GM23338 (cell line): Measurements from ENCODE around the gene UBL5. TPM values are rescaled to one million over a fixed set of nuclear protein-coding genes. Genes with fewer than 3 reads are reported as not detected.
A peak's percentile ranks its signal among the peaks of the same experiment; 100 is the strongest.

Experiments
- ATAC-seq: fragments of 200-7000 bp; cut with Tn5 transposase; 3 replicates; pipeline ENCODE4 v1.9.1; 2020
- DNase-seq: peaks from one replicate; pipeline ENCODE4 v3.0.0-alpha.2; 2015; ENCODE audit warnings: low spot score
- H2AFZ ChIP-seq: fragments of 200-600 bp; sonication (generic); 2 replicates; pipeline ENCODE4 v1.8.0; 2016; ENCODE audit warnings: antibody characterized with exemption, mild to moderate bottlenecking, moderate library complexity
- H3F3A ChIP-seq: fragments of 200-600 bp; sonication (generic); replicated peaks from 2 replicates; pipeline ENCODE4 v1.8.0; 2017; ENCODE audit warnings: antibody characterized with exemption, mixed run types, low read depth
- H3K27ac ChIP-seq: fragments of 200-600 bp; sonication (generic); 2 replicates; pipeline ENCODE4 v1.6.1; 2016; ENCODE audit warnings: low read depth
- H3K27me3 ChIP-seq: fragments of 200-600 bp; sonication (generic); 2 replicates; pipeline ENCODE4 v1.8.0; 2016; ENCODE audit warnings: mild to moderate bottlenecking, mixed run types, moderate library complexity; ENCODE audit not compliant: insufficient read depth
- H3K36me3 ChIP-seq: fragments of 200-600 bp; sonication (generic); 2 replicates; pipeline ENCODE4 v1.8.0; 2016; ENCODE audit warnings: mild to moderate bottlenecking; ENCODE audit not compliant: insufficient read depth
- H3K4me1 ChIP-seq: fragments of 200-600 bp; sonication (generic); 2 replicates; pipeline ENCODE4 v1.8.0; 2016; ENCODE audit warnings: mild to moderate bottlenecking, moderate library complexity; ENCODE audit not compliant: insufficient read depth
- H3K4me2 ChIP-seq: fragments of 200-600 bp; sonication (generic); 2 replicates; pipeline ENCODE4 v1.7.1; 2017; ENCODE audit warnings: mixed run types
- H3K4me3 ChIP-seq: fragments of 200-600 bp; sonication (generic); 2 replicates; pipeline ENCODE4 v1.6.1; 2016; ENCODE audit warnings: mixed run types
- H3K79me2 ChIP-seq: fragments of 200-600 bp; sonication (generic); replicated peaks from 2 replicates; pipeline ENCODE4 v1.8.0; 2017; ENCODE audit warnings: mild to moderate bottlenecking; ENCODE audit not compliant: insufficient read depth
- H3K9me2 ChIP-seq: fragments of 200-600 bp; sonication (generic); 2 replicates; pipeline ENCODE4 v1.8.0; 2017; ENCODE audit not compliant: insufficient read depth
- H4K20me1 ChIP-seq: fragments of 200-600 bp; sonication (generic); replicated peaks from 2 replicates; pipeline ENCODE4 v1.8.0; 2017; ENCODE audit warnings: mild to moderate bottlenecking; ENCODE audit not compliant: insufficient read depth
- H3K27ac Mint-ChIP-seq: 2 replicates; pipeline ENCODE4 v1.8.0; 2020; ENCODE audit warnings: inconsistent platforms, mild to moderate bottlenecking, moderate library complexity, mixed read lengths
- H3K27me3 Mint-ChIP-seq: 3 replicates; pipeline ENCODE4 v1.8.0; 2022; ENCODE audit warnings: low read depth, mild to moderate bottlenecking, moderate library complexity, mixed read lengths, inconsistent platforms; ENCODE audit not compliant: insufficient read depth, poor library complexity
- H3K36me3 Mint-ChIP-seq: 3 replicates; pipeline ENCODE4 v1.8.0; 2021; ENCODE audit warnings: low read depth, mild to moderate bottlenecking, inconsistent platforms, moderate library complexity, mixed read lengths
- H3K4me1 Mint-ChIP-seq: 3 replicates; pipeline ENCODE4 v1.8.0; 2020; ENCODE audit warnings: mild to moderate bottlenecking, inconsistent platforms, mixed read lengths
- H3K4me3 Mint-ChIP-seq: 3 replicates; pipeline ENCODE4 v1.8.0; 2021; ENCODE audit warnings: moderate library complexity, mild to moderate bottlenecking, inconsistent platforms, mixed read lengths
- H3K9me3 Mint-ChIP-seq: 3 replicates; pipeline ENCODE4 v1.8.0; 2020; ENCODE audit warnings: moderate library complexity, mild to moderate bottlenecking, inconsistent platforms, mixed read lengths
- CREB1 ChIP-seq: fragments of 250-450 bp; sonication (Bioruptor Pico); IDR thresholded peaks from 2 replicates; pipeline ENCODE4 v1.5.0; 2020; ENCODE audit warnings: low read depth, mild to moderate bottlenecking, moderate library complexity
- CTCF ChIP-seq, 2 experiments: fragments of 200-600 bp in 1 of 2; sonication (generic) in 1 of 2; conservative IDR thresholded peaks; 2 replicates each; pipeline versions ENCODE4 v1.5.1 to v1.6.1; 2016 to 2017; ENCODE audit warnings: antibody characterized with exemption in 2 of 2, low read depth in 2 of 2, mild to moderate bottlenecking in 2 of 2, moderate library complexity in 1 of 2
- EZH2 ChIP-seq: fragments of 200-600 bp; sonication (generic); IDR thresholded peaks from one replicate; pipeline ENCODE4 v1.8.0; 2017; ENCODE audit warnings: antibody characterized with exemption, mild to moderate bottlenecking, low read depth; ENCODE audit not compliant: unreplicated experiment
- EZH2phosphoT487 ChIP-seq: fragments of 200-600 bp; sonication (generic); IDR thresholded peaks from one replicate; pipeline ENCODE4 v1.8.1; 2018; ENCODE audit warnings: antibody characterized with exemption; ENCODE audit not compliant: unreplicated experiment
- JUNB ChIP-seq: IDR thresholded peaks from one replicate; pipeline ENCODE4 v1.6.1; 2016; ENCODE audit warnings: antibody characterized with exemption; ENCODE audit not compliant: unreplicated experiment
- NANOG ChIP-seq: IDR thresholded peaks from 2 replicates; pipeline ENCODE4 v1.6.1; 2016; ENCODE audit warnings: antibody characterized with exemption, borderline replicate concordance
- POLR2AphosphoS5 ChIP-seq: IDR thresholded peaks from 2 replicates; pipeline ENCODE4 v1.6.1; 2016; ENCODE audit warnings: antibody characterized with exemption, low read depth
- REST ChIP-seq: IDR thresholded peaks from one replicate; pipeline ENCODE4 v1.6.1; 2018; ENCODE audit warnings: antibody characterized with exemption; ENCODE audit not compliant: unreplicated experiment
- STAT1 ChIP-seq: IDR thresholded peaks from one replicate; pipeline ENCODE4 v1.6.1; 2016; ENCODE audit warnings: antibody characterized with exemption; ENCODE audit not compliant: unreplicated experiment
- ZNF114 ChIP-seq: fragments of 250-450 bp; sonication (Bioruptor Pico); IDR thresholded peaks from 2 replicates; pipeline ENCODE4 v1.5.0; 2020; ENCODE audit warnings: mild to moderate bottlenecking, moderate library complexity
- long read RNA-seq: library from polyadenylated mRNA; unstranded; transcript quantifications from one replicate; pipeline ENCODE4 v2.0.0, GENCODE V29; 2020; ENCODE audit not compliant: unreplicated experiment
- polyA plus RNA-seq: library from polyadenylated mRNA; unstranded; fragments of >200 nt; fragmentation: Nextera tagmentation; extraction: Ambion mirVana; gene quantifications from 2 replicates; pipeline ENCODE4 v1.2.1, GENCODE V29; 2016
- total RNA-seq: library from RNA; depleted of rRNA; stranded (reverse); fragments of >200 nt; shearing (Covaris generic); gene quantifications from 2 replicates; pipeline ENCODE4 v1.2.3, GENCODE V29; 2014; rRNA removed
- TF ChIP-seq, protein P1 (sequence below): fragments of 250-450 bp; sonication (Bioruptor Pico); IDR thresholded peaks from 2 replicates; pipeline ENCODE4 v1.5.0; 2020; ENCODE audit warnings: mild to moderate bottlenecking, moderate library complexity
- TF ChIP-seq, protein P2 (sequence below): IDR thresholded peaks from 2 replicates; pipeline ENCODE4 v1.6.1; 2016; ENCODE audit warnings: antibody characterized with exemption

UBL5 gene
- total RNA-seq (304 and 484 TPM in 2 replicates), polyA plus RNA-seq (1,371 and 1,518 TPM in 2 replicates)
- long read RNA-seq, transcript UBL5-202 (5 exons, 432 nt) = major isoform, 163 of 204 reads
- long read RNA-seq, transcript UBL5-201 (5 exons, 513 nt) = minor isoform, 27 of 204 reads
- long read RNA-seq, partial matches to known transcripts = 2 of 204 reads
- long read RNA-seq, other reads (novel, unspliced or antisense) = 10 of 204 reads

- peaks cover 53% of the 10 kb centered on the region for H3K79me2 ChIP-seq
- peak within 1 kb of the TSS; percentile 83; the same call in 1 of the 2 replicates for H2AFZ ChIP-seq
- no peaks in the 10 kb centered on the region for H3K9me2 ChIP-seq
- no peaks in the 10 kb centered on the region for H3K27me3 ChIP-seq
- H3K27me3 Mint-ChIP-seq = peaks cover 5% of the 10 kb centered on the region
- peak within 1 kb of the TSS; percentile 96 for H3K4me3 Mint-ChIP-seq
- H3K9me3 Mint-ChIP-seq = no peaks in the 10 kb centered on the region; the same call in 2 of the 3 replicates
- H3K36me3 Mint-ChIP-seq = peaks cover 24% of the 10 kb centered on the region
- DNase-seq (peak; percentile 98), ATAC-seq (peak; percentile 97)
- H3K27ac ChIP-seq = peak within 1 kb of the TSS; percentile 78
- peaks cover 5% of the 10 kb centered on the region; the same call in 1 of the 2 replicates for H3K4me1 ChIP-seq
- no peaks in the 10 kb centered on the region for H3K36me3 ChIP-seq
- H3K4me1 Mint-ChIP-seq = peaks cover 9% of the 10 kb centered on the region
- H3K27ac Mint-ChIP-seq = peak within 1 kb of the TSS; percentile 97
- H3K4me2 ChIP-seq = peak within 1 kb of the TSS; percentile 98
- H3F3A ChIP-seq = peaks cover 13% of the 10 kb centered on the region
- H3K4me3 ChIP-seq = peak within 1 kb of the TSS; percentile 81
- H4K20me1 ChIP-seq = peaks cover 7% of the 10 kb centered on the region
- TF ChIP-seq EZH2 = no peak
- no peak for TF ChIP-seq NANOG
- peak; percentile 98 for TF ChIP-seq POLR2AphosphoS5
- no peak for TF ChIP-seq REST
- no peak for TF ChIP-seq CREB1 (CRISPR knock-in tag)
- TF ChIP-seq ZNF114 (CRISPR knock-in tag) = no peak
- TF ChIP-seq EZH2phosphoT487 = no peak
- no peak for TF ChIP-seq JUNB
- TF ChIP-seq, protein P1, sequence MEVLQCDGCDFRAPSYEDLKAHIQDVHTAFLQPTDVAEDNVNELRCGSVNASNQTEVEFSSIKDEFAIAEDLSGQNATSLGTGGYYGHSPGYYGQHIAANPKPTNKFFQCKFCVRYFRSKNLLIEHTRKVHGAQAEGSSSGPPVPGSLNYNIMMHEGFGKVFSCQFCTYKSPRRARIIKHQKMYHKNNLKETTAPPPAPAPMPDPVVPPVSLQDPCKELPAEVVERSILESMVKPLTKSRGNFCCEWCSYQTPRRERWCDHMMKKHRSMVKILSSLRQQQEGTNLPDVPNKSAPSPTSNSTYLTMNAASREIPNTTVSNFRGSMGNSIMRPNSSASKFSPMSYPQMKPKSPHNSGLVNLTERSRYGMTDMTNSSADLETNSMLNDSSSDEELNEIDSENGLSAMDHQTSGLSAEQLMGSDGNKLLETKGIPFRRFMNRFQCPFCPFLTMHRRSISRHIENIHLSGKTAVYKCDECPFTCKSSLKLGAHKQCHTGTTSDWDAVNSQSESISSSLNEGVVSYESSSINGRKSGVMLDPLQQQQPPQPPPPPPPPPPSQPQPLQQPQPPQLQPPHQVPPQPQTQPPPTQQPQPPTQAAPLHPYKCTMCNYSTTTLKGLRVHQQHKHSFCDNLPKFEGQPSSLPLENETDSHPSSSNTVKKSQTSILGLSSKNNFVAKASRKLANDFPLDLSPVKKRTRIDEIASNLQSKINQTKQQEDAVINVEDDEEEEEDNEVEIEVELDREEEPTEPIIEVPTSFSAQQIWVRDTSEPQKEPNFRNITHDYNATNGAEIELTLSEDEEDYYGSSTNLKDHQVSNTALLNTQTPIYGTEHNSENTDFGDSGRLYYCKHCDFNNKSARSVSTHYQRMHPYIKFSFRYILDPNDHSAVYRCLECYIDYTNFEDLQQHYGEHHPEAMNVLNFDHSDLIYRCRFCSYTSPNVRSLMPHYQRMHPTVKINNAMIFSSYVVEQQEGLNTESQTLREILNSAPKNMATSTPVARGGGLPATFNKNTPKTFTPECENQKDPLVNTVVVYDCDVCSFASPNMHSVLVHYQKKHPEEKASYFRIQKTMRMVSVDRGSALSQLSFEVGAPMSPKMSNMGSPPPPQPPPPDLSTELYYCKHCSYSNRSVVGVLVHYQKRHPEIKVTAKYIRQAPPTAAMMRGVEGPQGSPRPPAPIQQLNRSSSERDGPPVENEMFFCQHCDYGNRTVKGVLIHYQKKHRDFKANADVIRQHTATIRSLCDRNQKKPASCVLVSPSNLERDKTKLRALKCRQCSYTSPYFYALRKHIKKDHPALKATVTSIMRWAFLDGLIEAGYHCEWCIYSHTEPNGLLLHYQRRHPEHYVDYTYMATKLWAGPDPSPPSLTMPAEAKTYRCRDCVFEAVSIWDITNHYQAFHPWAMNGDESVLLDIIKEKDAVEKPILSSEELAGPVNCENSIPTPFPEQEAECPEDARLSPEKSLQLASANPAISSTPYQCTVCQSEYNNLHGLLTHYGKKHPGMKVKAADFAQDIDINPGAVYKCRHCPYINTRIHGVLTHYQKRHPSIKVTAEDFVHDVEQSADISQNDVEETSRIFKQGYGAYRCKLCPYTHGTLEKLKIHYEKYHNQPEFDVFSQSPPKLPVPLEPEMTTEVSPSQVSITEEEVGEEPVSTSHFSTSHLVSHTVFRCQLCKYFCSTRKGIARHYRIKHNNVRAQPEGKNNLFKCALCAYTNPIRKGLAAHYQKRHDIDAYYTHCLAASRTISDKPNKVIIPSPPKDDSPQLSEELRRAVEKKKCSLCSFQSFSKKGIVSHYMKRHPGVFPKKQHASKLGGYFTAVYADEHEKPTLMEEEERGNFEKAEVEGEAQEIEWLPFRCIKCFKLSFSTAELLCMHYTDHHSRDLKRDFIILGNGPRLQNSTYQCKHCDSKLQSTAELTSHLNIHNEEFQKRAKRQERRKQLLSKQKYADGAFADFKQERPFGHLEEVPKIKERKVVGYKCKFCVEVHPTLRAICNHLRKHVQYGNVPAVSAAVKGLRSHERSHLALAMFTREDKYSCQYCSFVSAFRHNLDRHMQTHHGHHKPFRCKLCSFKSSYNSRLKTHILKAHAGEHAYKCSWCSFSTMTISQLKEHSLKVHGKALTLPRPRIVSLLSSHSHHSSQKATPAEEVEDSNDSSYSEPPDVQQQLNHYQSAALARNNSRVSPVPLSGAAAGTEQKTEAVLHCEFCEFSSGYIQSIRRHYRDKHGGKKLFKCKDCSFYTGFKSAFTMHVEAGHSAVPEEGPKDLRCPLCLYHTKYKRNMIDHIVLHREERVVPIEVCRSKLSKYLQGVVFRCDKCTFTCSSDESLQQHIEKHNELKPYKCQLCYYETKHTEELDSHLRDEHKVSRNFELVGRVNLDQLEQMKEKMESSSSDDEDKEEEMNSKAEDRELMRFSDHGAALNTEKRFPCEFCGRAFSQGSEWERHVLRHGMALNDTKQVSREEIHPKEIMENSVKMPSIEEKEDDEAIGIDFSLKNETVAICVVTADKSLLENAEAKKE (CRISPR knock-in tag) = no peak
- TF ChIP-seq, protein P2, sequence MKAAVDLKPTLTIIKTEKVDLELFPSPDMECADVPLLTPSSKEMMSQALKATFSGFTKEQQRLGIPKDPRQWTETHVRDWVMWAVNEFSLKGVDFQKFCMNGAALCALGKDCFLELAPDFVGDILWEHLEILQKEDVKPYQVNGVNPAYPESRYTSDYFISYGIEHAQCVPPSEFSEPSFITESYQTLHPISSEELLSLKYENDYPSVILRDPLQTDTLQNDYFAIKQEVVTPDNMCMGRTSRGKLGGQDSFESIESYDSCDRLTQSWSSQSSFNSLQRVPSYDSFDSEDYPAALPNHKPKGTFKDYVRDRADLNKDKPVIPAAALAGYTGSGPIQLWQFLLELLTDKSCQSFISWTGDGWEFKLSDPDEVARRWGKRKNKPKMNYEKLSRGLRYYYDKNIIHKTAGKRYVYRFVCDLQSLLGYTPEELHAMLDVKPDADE = peak; percentile 91
- no peak for TF ChIP-seq CTCF (conservative IDR thresholded peaks at IDR 0.05; ENCODE audit: low read depth in 2 of 2)
- no peak for TF ChIP-seq STAT1
Observed at GRCh38 chr19:9827289-9828238, at the start of gene UBL5. Gene UBL5, plus strand, starts transcription at chr19:9827918. Its CDS starts 420 bp downstream, at chr19:9828338.
